Right kidney (tissue), 1 donor: ENCODE results near the gene PTGIS.

Experiments used
- DNase-seq: peaks from one replicate; pipeline ENCODE4 v3.0.0-alpha.2; 2016

The PTGIS gene

GRCh38 chr20:49597825-49598395 lies 30.0 kb upstream of the PTGIS start:
- DNase-seq: no peak

- no peak for DNase-seq
These were observed 28.0 kb upstream of the PTGIS start for GRCh38 chr20:49595811-49596561.

GRCh38 chr20:49595346-49595745 lies 27.4 kb upstream of the PTGIS start:
- no peak for DNase-seq

- DNase-seq: no peak
These were observed 27.0 kb upstream of the PTGIS start for GRCh38 chr20:49594931-49595315.

GRCh38 chr20:49594143-49594930 lies 26.4 kb upstream of the PTGIS start:
- DNase-seq: no peak

GRCh38 chr20:49593466-49594142 lies 25.7 kb upstream of the PTGIS start:
- DNase-seq: no peak

GRCh38 chr20:49592120-49592519 lies 24.2 kb upstream of the PTGIS start:
- no peak for DNase-seq

- DNase-seq: no peak
These were observed 23.4 kb upstream of the PTGIS start for GRCh38 chr20:49591217-49591865.

- no peak for DNase-seq
These were observed 22.5 kb upstream of the PTGIS start for GRCh38 chr20:49590163-49591017.

GRCh38 chr20:49589747-49590146 lies 21.8 kb upstream of the PTGIS start:
- DNase-seq: no peak

GRCh38 chr20:49587111-49587570 lies 19.2 kb upstream of the PTGIS start:
- peak; percentile 44 for DNase-seq

- DNase-seq: no peak
These were observed 17.8 kb upstream of the PTGIS start for GRCh38 chr20:49585585-49586245.

GRCh38 chr20:49584418-49585382 lies 16.8 kb upstream of the PTGIS start:
- no peak for DNase-seq

GRCh38 chr20:49583669-49584417 lies 15.9 kb upstream of the PTGIS start:
- no peak for DNase-seq

GRCh38 chr20:49583343-49583668 lies 15.4 kb upstream of the PTGIS start:
- DNase-seq: no peak

- no peak for DNase-seq
These were observed 14.7 kb upstream of the PTGIS start for GRCh38 chr20:49582413-49583334.

- no peak for DNase-seq
These were observed 13.5 kb upstream of the PTGIS start for GRCh38 chr20:49581482-49581881.

GRCh38 chr20:49580813-49581174 lies 12.9 kb upstream of the PTGIS start:
- DNase-seq: no peak
